DOHH2 (cell line): Measurements from ENCODE around the gene ST3GAL3.

Experiments
- CTCF ChIP-seq: fragments of 200-600 bp; sonication (generic); IDR thresholded peaks from one replicate; pipeline ENCODE4 v1.5.1; 2014; ENCODE audit warnings: antibody characterized with exemption, mild to moderate bottlenecking, low read depth, low read length; ENCODE audit not compliant: poor library complexity, severe bottlenecking
- EZH2phosphoT487 ChIP-seq: fragments of 200-600 bp; sonication (generic); IDR thresholded peaks from 2 replicates; pipeline ENCODE4 v1.6.1; 2017; ENCODE audit warnings: borderline replicate concordance, mild to moderate bottlenecking, antibody characterized with exemption, low read length, moderate library complexity, mixed read lengths

GRCh38 chr1:43699281-43699680 lies 8.1 kb upstream of the ST3GAL3 start:
- TF ChIP-seq CTCF (no peak), EZH2phosphoT487 (no peak)
